H9 (cell line): Measurements from ENCODE around the gene RNF213. TPM values are rescaled to one million over a fixed set of nuclear protein-coding genes. Genes with fewer than 3 reads are reported as not detected.

Experiments used
- DNase-seq: peaks from one replicate; pipeline ENCODE4 v3.0.0-alpha.2; 2017
- H2AFZ ChIP-seq: one replicate; pipeline ENCODE4 v1.6.1; 2013; ENCODE audit warnings: mild to moderate bottlenecking, low read length, control low read depth, moderate library complexity
- H2AK5ac ChIP-seq: 2 replicates; pipeline ENCODE4 v1.6.1; 2013; ENCODE audit warnings: low read length, control low read depth, mixed read lengths; ENCODE audit not compliant: insufficient read length
- H2BK120ac ChIP-seq: one replicate; pipeline ENCODE4 v1.6.1; 2013; ENCODE audit warnings: low read depth, mild to moderate bottlenecking, low read length, control low read depth, inconsistent platforms; ENCODE audit not compliant: poor library complexity, severe bottlenecking
- H2BK12ac ChIP-seq: 2 replicates; pipeline ENCODE4 v1.6.1; 2013; ENCODE audit warnings: low read length, control low read depth, mixed read lengths, low read depth; ENCODE audit not compliant: insufficient read length
- H2BK15ac ChIP-seq: 2 replicates; pipeline ENCODE4 v1.6.1; 2013; ENCODE audit warnings: low read depth, low read length, control low read depth
- H2BK20ac ChIP-seq: one replicate; pipeline ENCODE4 v1.6.1; 2013; ENCODE audit warnings: low read depth, mild to moderate bottlenecking, low read length, control low read depth, inconsistent platforms; ENCODE audit not compliant: poor library complexity, severe bottlenecking
- H2BK5ac ChIP-seq: 2 replicates; pipeline ENCODE4 v1.6.1; 2013; ENCODE audit warnings: low read length, control low read depth, mixed read lengths; ENCODE audit not compliant: insufficient read length
- H3K14ac ChIP-seq: 2 replicates; pipeline ENCODE4 v1.6.1; 2013; ENCODE audit warnings: low read length, control low read depth; ENCODE audit not compliant: insufficient read depth
- H3K18ac ChIP-seq: 2 replicates; pipeline ENCODE4 v1.6.1; 2013; ENCODE audit warnings: low read depth, mild to moderate bottlenecking, mixed read lengths, low read length, control low read depth; ENCODE audit not compliant: insufficient read length
- H3K23ac ChIP-seq: 2 replicates; pipeline ENCODE4 v1.6.1; 2013; ENCODE audit warnings: low read length, control low read depth, mixed read lengths, low read depth; ENCODE audit not compliant: insufficient read length
- H3K23me2 ChIP-seq: 2 replicates; pipeline ENCODE4 v1.6.1; 2013; ENCODE audit warnings: low read depth, mild to moderate bottlenecking, mixed read lengths, low read length, control low read depth; ENCODE audit not compliant: insufficient read length, poor library complexity, severe bottlenecking
- H3K27ac ChIP-seq: 2 replicates; pipeline ENCODE4 v1.5.1; 2013; ENCODE audit warnings: low read length, control low read depth, mixed read lengths, low read depth; ENCODE audit not compliant: insufficient read length
- H3K27me3 ChIP-seq: 2 replicates; pipeline ENCODE4 v1.6.1; 2013; ENCODE audit warnings: low read length, control low read depth, inconsistent platforms; ENCODE audit not compliant: insufficient read depth
- H3K4ac ChIP-seq: 2 replicates; pipeline ENCODE4 v1.6.1; 2013; ENCODE audit warnings: low read depth, mild to moderate bottlenecking, control low read depth, inconsistent platforms, low read length, moderate library complexity
- H3K4me1 ChIP-seq: 2 replicates; pipeline ENCODE4 v1.6.1; 2013; ENCODE audit warnings: low read length, control low read depth, inconsistent platforms; ENCODE audit not compliant: insufficient read depth
- H3K4me2 ChIP-seq: 2 replicates; pipeline ENCODE4 v1.6.1; 2013; ENCODE audit warnings: low read length, control low read depth, mixed read lengths; ENCODE audit not compliant: insufficient read length, insufficient read depth
- H3K56ac ChIP-seq: 2 replicates; pipeline ENCODE4 v1.6.1; 2013; ENCODE audit warnings: low read depth, mild to moderate bottlenecking, mixed read lengths, low read length, control low read depth; ENCODE audit not compliant: insufficient read length
- H3K79me1 ChIP-seq: 2 replicates; pipeline ENCODE4 v1.6.1; 2013; ENCODE audit warnings: low read depth, mild to moderate bottlenecking, moderate library complexity, low read length, control low read depth, inconsistent platforms; ENCODE audit not compliant: insufficient read depth, poor library complexity, severe bottlenecking
- H3K79me2 ChIP-seq: 2 replicates; pipeline ENCODE4 v1.6.1; 2013; ENCODE audit warnings: low read length, control low read depth, inconsistent platforms; ENCODE audit not compliant: insufficient read depth
- H3K9ac ChIP-seq: 2 replicates; pipeline ENCODE4 v1.6.1; 2013; ENCODE audit warnings: low read length, control low read depth, mixed read lengths; ENCODE audit not compliant: insufficient read length; ENCODE audit errors: extremely low read depth
- H3K9me3 ChIP-seq: one replicate; pipeline ENCODE4 v1.6.1; 2013; ENCODE audit warnings: low read depth, low read length, inconsistent platforms; ENCODE audit not compliant: control insufficient read depth
- H3T11ph ChIP-seq: one replicate; pipeline ENCODE4 v1.6.1; 2013; ENCODE audit warnings: mild to moderate bottlenecking, low read length, control low read depth, inconsistent platforms
- H4K20me1 ChIP-seq: one replicate; pipeline ENCODE4 v1.6.1; 2013; ENCODE audit not compliant: control insufficient read depth, insufficient read length, insufficient read depth
- H4K5ac ChIP-seq: 2 replicates; pipeline ENCODE4 v1.6.1; 2013; ENCODE audit warnings: low read depth, mild to moderate bottlenecking, mixed read lengths, low read length, control low read depth; ENCODE audit not compliant: insufficient read length
- H4K8ac ChIP-seq: replicated peaks from 2 replicates; pipeline ENCODE4 v1.6.1; 2013; ENCODE audit warnings: low read length, control low read depth, mixed read lengths, low read depth; ENCODE audit not compliant: insufficient read length
- H4K91ac ChIP-seq: 2 replicates; pipeline ENCODE4 v1.6.1; 2013; ENCODE audit warnings: low read depth, mild to moderate bottlenecking, moderate library complexity, mixed read lengths, low read length, control low read depth; ENCODE audit not compliant: insufficient read length
- H3K27ac Mint-ChIP-seq, 3 experiments: 2 replicates in 2 of 3; 3 replicates in 1 of 3; pipeline ENCODE4 v1.8.0; 2020 to 2021; ENCODE audit warnings: mixed read lengths in 3 of 3, mild to moderate bottlenecking in 1 of 3, moderate library complexity in 1 of 3
- H3K27me3 Mint-ChIP-seq: 2 replicates; pipeline ENCODE4 v1.8.0; 2021; ENCODE audit warnings: low read depth, mild to moderate bottlenecking, moderate library complexity, mixed read lengths
- H3K36me3 Mint-ChIP-seq, 3 experiments: 2 replicates in 2 of 3; 3 replicates in 1 of 3; pipeline ENCODE4 v1.8.0; 2020 to 2021; ENCODE audit warnings: low read depth in 3 of 3, mixed read lengths in 3 of 3; ENCODE audit not compliant: insufficient read depth in 1 of 3
- H3K4me1 Mint-ChIP-seq, 2 experiments: 2 replicates each; pipeline ENCODE4 v1.8.0; 2020; ENCODE audit warnings: mixed read lengths in 2 of 2
- H3K4me3 Mint-ChIP-seq, 2 experiments: 2 replicates in 1 of 2; 3 replicates in 1 of 2; pipeline ENCODE4 v1.8.0; 2020 to 2021; ENCODE audit warnings: mild to moderate bottlenecking in 2 of 2, mixed read lengths in 2 of 2, moderate library complexity in 1 of 2
- H3K9me3 Mint-ChIP-seq, 2 experiments: 2 replicates in 1 of 2; 3 replicates in 1 of 2; pipeline ENCODE4 v1.8.0; 2020; ENCODE audit warnings: mild to moderate bottlenecking in 2 of 2, mixed read lengths in 2 of 2, moderate library complexity in 1 of 2
- WGBS: extraction: QIAGEN DNeasy Blood & Tissue Kit; methylation state at CpG from one replicate; pipeline ENCODE4 v1.1.7; 2013; ENCODE audit warnings: missing lambda C conversion rate, low lambda C conversion rate, mixed read lengths; ENCODE audit not compliant: insufficient read length; ENCODE audit errors: extremely low coverage; 5-methylcytosine and 5-hydroxymethylcytosine counted together
- total RNA-seq: library from RNA; stranded (reverse); gene quantifications from 2 replicates; pipeline ENCODE4 v1.2.1, GENCODE V29; 2021
- TF ChIP-seq, protein P1 (sequence below): fragments of 200-600 bp; sonication (generic); conservative IDR thresholded peaks from 3 replicates; pipeline ENCODE4 v1.8.0; 2021; ENCODE audit warnings: antibody characterized with exemption, mild to moderate bottlenecking

Gene RNF213
- total RNA-seq, 1 experiment from 2014 or later = 34.3 TPM

DNA sequence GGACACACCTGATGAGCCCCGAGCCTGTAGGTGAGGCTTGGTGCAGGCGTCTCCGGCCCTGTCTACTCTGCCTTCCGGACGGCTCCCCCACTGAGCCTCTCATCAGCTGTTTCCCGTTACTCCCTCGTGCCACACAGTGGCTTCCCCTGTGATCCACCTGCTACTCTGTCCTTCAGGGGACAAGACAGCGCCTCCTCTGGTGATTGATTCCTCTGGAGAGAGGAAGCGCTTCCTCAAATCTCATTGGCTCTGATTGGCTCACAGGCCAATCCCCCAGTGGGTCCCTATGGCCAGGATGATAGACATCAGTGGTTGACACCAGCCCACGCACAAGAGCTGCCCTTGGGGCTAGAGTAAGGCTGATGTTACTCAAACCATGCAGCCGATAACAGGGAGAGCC, 24.0 kb downstream of the RNF213 start:
- Histone ChIP-seq H3K56ac (no peak overlapping the region), H3K4ac (no peak overlapping the region), H3K4me1 (no peaks in the 10 kb centered on the region), H4K8ac (no peak overlapping the region), H2AFZ (no peak overlapping the region), H2BK20ac (no peak overlapping the region), H2BK5ac (no peak overlapping the region), H2BK12ac (no peak overlapping the region), H2BK15ac (no peak overlapping the region), H3K18ac (no peak overlapping the region), H3K9ac (no peak overlapping the region), H3K9me3 (no peaks in the 10 kb centered on the region), H4K91ac (no peak overlapping the region), H3K4me2 (no peak overlapping the region), H3K23me2 (no peaks in the 10 kb centered on the region), H3T11ph (no peak overlapping the region), H4K20me1 (peaks cover 3% of the 10 kb centered on the region), H3K27ac (no peak overlapping the region), H3K23ac (no peak overlapping the region), H2BK120ac (no peak overlapping the region), H3K79me1 (no peaks in the 10 kb centered on the region), H3K27me3 (no peaks in the 10 kb centered on the region), H3K14ac (no peak overlapping the region), H2AK5ac (no peak overlapping the region), H4K5ac (no peak overlapping the region), H3K79me2 (no peaks in the 10 kb centered on the region)
- Mint-ChIP-seq H3K4me3 (no peak overlapping the region), H3K27ac (peak overlapping the region in 2 of 3 experiments; percentile 48 to 65; a peak in 2 of 7 replicates), H3K9me3 (no peaks in the 10 kb centered on the region), H3K27me3 (no peaks in the 10 kb centered on the region; the same call in 1 of the 2 replicates), H3K4me1 (peaks cover 7 to 16% of the 10 kb centered on the region in 2 experiments), H3K36me3 (peaks cover 9 to 23% (median 18%) of the 10 kb centered on the region in 3 experiments)
- peak; percentile 78 for DNase-seq
- no CpG with 5 or more reads among the region's 11 CpGs for WGBS
- TF ChIP-seq, protein P1, sequence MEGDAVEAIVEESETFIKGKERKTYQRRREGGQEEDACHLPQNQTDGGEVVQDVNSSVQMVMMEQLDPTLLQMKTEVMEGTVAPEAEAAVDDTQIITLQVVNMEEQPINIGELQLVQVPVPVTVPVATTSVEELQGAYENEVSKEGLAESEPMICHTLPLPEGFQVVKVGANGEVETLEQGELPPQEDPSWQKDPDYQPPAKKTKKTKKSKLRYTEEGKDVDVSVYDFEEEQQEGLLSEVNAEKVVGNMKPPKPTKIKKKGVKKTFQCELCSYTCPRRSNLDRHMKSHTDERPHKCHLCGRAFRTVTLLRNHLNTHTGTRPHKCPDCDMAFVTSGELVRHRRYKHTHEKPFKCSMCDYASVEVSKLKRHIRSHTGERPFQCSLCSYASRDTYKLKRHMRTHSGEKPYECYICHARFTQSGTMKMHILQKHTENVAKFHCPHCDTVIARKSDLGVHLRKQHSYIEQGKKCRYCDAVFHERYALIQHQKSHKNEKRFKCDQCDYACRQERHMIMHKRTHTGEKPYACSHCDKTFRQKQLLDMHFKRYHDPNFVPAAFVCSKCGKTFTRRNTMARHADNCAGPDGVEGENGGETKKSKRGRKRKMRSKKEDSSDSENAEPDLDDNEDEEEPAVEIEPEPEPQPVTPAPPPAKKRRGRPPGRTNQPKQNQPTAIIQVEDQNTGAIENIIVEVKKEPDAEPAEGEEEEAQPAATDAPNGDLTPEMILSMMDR = peak; percentile 71
